Breast epithelium (tissue), 3 donors: ENCODE data around the gene PMEPA1.

ENCODE experiments used
- CTCF ChIP-seq, 3 donors: fragments of 450-650 bp; IDR thresholded peaks; one replicate each; pipeline ENCODE4 v1.5.1; 2016 to 2017; ENCODE audit warnings: antibody characterized with exemption in 3 of 3, mild to moderate bottlenecking in 3 of 3, moderate library complexity in 3 of 3
- POLR2A ChIP-seq: fragments of 450-650 bp; IDR thresholded peaks from one replicate; pipeline ENCODE4 v1.6.1; 2016; ENCODE audit warnings: antibody characterized with exemption, mild to moderate bottlenecking, moderate library complexity

- TF ChIP-seq CTCF (IDR thresholded peaks at IDR 0.05) (no peak), POLR2A (no peak)
Measured at GRCh38 chr20:57701090-57701489, 8.7 kb downstream of the PMEPA1 start.
